AG04449 (cell line): ENCODE data around the gene WDR7.

Experiments
- CTCF ChIA-PET: fragments of 350-600 bp; formaldehyde crosslinking; extraction: SDS; loops from one replicate; lab custom pipeline; 2021; ENCODE audit warnings: antibody characterized with exemption; lab: Yijun Ruan, JAX
- POLR2A ChIA-PET: fragments of 400-600, 350-600 bp; formaldehyde crosslinking; extraction: SDS; loops from one replicate; lab custom pipeline; 2020; ENCODE audit warnings: antibody characterized with exemption, inconsistent platforms; lab: Yijun Ruan, JAX
- DNase-seq: peaks from one replicate; pipeline ENCODE4 v3.0.0-alpha.2; 2010; ENCODE audit warnings: low read depth, low spot score
- H3K4me3 ChIP-seq: 2 replicates; pipeline ENCODE4 v1.5.1; 2011; ENCODE audit warnings: low read depth, mild to moderate bottlenecking, control low read depth, low read length
- CTCF ChIP-seq: IDR thresholded peaks from one replicate; pipeline ENCODE4 v1.5.1; 2011; ENCODE audit warnings: mild to moderate bottlenecking, moderate library complexity, low read length, control low read depth, inconsistent platforms; ENCODE audit not compliant: insufficient read depth; ENCODE audit errors: missing control alignments

The WDR7 gene

GRCh38 chr18:57014772-57015413 lies 363.7 kb downstream of the WDR7 start:
- POLR2A ChIA-PET: no interaction called here
- H3K4me3 ChIP-seq: no peak overlapping the region
- no peak for DNase-seq
- TF ChIP-seq CTCF: no peak
- CTCF ChIA-PET: no interaction called here

- TF ChIP-seq CTCF: no peak
- no peak overlapping the region for H3K4me3 ChIP-seq
- ChIA-PET CTCF (no interaction called here), POLR2A (no interaction called here)
- no peak for DNase-seq
Measured at GRCh38 chr18:57015451-57015850, 364.3 kb downstream of the WDR7 start.

GRCh38 chr18:57018845-57019244 lies 367.7 kb downstream of the WDR7 start:
- POLR2A ChIA-PET: no interaction called here
- TF ChIP-seq CTCF: no peak
- DNase-seq: no peak
- no peak overlapping the region for H3K4me3 ChIP-seq
- CTCF ChIA-PET: interaction anchor here (1.2 kb wide), 1 partner anchor 11 kb away, joined by 3 read pairs; no protein-coding TSS in a partner anchor

- no peak for DNase-seq
- CTCF ChIA-PET: no interaction called here
- TF ChIP-seq CTCF: no peak
- no peak overlapping the region for H3K4me3 ChIP-seq
- POLR2A ChIA-PET: no interaction called here
Measured at GRCh38 chr18:57022716-57023115, 371.6 kb downstream of the WDR7 start.

- CTCF ChIA-PET: no interaction called here
- no peak for DNase-seq
- POLR2A ChIA-PET: no interaction called here
- TF ChIP-seq CTCF: no peak
- no peak overlapping the region for H3K4me3 ChIP-seq
Measured at GRCh38 chr18:57023275-57023882, 372.2 kb downstream of the WDR7 start.

GRCh38 chr18:57025540-57025939 lies 374.4 kb downstream of the WDR7 start:
- no peak for DNase-seq
- no peak for TF ChIP-seq CTCF
- ChIA-PET CTCF (no interaction called here), POLR2A (no interaction called here)
- H3K4me3 ChIP-seq: no peak overlapping the region
